ENCODE data around the gene RAMP3.

The RAMP3 gene

GRCh38 chr7:45181286-45181960, 23.8 kb downstream of the RAMP3 start:
- no peak for DNase-seq

DNA sequence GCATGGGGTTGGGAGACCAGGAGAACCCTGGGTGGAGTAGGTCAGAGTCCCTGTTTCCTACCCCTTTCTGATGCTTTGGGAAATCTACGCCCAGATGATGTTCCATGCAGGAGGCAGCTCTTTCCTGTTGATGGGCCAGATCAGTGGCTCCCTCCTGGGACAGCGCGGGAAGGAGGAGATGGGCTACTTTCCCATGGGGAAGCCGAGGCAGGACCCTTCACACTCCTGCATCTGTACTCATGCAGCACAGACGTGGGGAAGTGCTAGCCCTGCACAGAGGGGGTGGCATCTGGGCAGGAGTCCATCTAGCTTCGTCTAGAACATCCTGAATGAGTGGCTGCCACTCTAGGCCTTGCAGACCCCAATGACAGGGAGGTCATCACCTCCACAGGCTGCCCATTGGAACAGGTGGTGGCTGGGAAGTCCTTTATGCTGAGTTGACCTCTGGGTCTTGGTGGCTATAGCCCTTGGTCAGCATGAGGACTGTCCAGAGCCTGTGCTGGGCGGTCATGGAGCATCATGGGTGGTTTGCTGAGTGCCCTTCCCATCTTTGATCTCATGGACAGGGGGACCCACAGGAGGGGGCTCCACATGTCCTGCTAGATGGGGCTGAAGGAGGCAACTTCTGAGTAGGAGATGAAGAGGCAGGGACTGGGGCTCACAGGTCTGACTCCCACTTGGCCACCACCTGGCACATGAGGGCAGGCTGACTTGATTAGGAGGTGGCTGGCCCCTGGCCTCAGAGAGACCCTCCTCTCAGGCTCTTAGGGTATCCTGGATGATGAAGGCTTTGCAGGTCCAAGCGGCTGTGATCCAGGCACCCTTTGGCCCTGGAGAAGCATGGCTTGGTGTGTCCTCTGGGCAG, 24.6 kb downstream of the RAMP3 start:
- DNase-seq, result no peak

DNA sequence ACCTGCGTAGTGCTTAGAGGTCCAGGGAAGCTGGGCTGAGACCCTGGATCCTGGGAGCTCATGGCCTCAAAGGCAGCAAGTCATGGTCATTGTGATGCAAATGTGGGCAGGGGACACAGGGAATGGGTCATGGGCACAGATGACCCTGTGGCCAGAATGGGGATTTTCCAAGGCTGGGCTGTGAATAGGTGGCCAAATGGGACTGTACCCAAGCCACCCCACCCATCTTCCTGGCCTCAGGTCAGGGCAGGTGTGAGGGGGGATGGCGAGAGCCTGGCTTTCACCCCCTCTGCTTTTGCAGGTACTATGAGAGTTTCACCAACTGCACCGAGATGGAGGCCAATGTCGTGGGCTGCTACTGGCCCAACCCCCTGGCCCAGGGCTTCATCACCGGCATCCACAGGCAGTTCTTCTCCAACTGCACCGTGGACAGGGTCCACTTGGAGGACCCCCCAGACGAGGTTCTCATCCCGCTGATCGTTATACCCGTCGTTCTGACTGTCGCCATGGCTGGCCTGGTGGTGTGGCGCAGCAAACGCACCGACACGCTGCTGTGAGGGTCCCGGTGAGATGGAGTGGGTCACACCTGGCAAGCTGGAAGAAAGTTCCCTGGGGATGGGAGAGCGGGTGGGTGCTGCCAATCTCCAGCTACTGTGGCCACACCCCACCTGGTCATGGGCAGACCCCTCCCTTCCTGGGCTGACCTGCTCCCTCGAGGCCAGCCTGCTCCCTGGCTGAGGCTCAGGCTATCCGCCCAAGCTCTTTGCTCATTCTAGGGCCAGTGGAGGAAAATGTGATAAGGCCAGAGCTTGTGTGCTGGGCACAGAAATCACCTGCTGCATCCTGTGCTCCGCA, 25.5 kb downstream of the RAMP3 start:
- no peak for DNase-seq

DNA sequence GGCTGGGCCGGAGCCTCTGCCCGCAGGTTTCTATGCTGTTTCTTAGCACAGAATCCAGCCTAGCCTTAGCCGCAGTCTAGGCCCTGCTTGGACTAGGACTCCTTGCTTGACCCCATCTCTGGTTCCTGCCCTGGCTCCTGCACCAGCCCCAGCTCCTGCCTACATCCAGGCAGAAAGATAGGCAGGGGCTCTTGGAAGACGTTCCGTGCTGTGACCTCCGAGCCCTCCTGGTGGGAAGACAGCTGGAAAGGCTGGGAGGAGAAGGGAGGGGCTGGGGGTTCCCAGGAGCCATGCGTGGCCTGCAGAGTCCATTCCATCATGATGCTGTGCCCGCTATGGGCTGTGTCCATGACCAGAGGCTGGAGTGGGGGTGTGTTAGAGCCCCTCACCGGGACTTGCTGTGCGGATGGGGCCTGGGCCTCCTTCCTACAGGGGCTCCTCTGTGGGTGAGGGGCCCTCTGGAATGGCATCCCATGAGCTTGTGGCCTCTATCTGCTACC, 26.2 kb downstream of the RAMP3 start:
- DNase-seq, result no peak

DNA sequence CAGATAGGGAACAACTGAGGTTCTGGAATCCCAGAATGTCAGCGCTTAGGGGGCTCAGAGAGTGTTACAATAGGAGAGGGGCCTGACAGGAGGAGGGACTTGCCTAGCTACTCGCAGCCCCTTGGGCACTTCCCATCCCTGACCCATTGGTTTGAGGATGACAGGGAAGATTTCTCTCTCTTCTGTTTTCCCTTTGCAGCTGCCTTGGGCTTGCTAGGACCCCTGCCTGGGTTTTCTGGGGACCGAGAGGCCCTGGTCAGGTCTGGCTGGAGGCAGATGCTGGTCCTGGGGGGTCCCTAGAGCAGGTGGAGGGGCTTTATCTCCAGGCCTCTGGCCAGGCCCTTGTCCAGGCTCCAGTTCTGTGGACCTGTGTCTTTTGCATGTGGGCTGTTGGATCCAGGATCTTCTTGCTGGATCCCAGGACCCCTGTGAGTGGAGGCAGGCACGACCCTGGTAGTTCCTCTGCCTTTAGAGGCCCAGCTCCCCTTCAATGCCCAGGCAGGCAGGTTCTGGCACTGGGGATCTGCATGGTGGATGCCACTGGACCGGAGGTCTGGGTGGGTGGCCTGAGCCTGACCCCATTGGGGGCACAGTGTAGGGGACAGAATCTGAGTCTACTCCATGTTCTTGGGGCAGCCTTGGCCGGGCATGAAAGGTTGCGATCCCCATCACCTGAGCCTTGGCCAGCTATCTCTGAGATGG, 26.9 kb downstream of the RAMP3 start:
- DNase-seq, result no peak

DNA sequence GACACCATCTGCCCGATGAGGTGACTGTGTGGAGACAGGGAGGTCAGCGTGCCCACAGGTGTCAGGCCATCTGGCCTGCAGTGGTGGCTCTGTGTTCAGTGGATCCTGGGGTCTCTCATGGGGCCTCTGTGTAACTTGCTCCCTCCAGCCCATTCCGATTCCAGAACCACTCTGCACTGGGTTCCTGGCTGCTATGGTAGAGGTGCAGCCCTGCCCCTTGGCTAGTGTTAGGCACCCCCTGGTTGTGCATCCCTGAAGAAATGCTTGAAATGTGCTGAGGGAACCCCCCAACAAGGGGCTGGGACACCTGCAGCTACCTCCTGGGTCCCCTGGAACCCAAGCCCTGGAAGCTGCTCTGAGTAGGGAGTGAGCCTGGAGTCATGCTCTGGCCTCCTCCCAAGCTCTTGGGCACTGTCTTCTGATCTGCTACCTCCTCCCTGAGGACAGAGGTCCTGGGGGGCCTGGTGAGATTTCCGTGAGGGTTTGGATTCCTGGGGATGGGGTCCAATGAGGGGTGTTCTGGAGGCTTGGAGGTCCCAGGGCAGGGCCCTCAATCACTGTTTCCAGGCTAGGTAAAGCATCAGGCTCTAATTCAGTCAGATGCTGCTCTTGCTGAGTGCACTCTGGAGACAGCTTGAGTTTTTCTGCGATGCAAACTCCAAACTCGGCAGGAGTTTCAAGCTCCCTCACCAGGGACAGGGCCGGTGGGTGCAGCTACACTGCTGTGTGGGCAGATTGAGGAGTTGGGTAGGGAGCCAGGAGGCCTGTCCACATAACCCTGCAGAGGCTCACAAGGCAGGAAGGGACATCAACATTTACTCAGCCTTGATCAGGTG, 27.7 kb downstream of the RAMP3 start:
- no peak for DNase-seq

DNA sequence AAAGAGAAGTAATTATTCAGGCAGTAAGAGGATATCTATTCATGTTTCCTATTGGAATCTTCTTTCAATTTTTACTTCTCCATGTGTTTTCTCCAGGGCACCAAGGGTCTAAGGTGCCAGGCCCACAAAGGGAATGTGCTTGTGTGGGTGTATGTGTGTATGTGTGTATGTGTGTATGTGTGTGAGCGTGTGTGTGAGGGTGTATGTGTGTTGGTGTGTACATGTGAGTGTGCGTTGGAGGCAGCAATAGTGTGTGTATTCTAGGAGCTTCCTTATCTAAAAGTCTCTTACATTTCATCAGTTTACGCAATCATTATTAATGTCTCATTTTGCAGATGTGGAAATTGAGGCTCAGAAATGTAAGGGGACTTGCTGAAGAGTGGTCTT, 28.3 kb downstream of the RAMP3 start:
- DNase-seq, result no peak

DNA sequence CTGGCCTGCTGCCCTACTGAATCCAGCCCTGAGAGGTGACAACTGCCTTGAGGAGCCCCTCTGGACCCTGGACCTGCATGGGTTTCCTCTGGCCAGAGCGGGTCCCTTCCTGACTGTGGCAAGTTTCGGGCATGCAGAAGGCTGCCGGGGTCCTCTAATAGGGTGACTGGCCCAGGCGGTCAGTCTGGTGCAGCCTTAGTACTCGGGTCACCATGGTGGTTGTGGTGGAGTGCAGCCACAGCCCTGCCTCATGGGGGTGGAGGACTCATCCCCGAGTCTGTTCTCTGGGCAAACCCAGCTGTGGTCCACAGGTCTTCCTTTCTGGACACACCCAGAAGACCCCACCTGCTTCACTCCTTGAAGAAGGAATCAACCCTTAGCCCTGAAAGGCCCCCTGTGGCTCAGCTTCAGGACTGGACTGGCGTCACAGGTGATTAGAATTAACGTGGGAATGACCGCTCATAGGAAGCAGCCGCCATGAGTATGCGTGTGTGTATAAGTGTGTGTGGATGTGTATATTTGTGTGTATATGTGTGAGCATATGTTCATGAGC, 28.7 kb downstream of the RAMP3 start:
- DNase-seq, result no peak

DNA sequence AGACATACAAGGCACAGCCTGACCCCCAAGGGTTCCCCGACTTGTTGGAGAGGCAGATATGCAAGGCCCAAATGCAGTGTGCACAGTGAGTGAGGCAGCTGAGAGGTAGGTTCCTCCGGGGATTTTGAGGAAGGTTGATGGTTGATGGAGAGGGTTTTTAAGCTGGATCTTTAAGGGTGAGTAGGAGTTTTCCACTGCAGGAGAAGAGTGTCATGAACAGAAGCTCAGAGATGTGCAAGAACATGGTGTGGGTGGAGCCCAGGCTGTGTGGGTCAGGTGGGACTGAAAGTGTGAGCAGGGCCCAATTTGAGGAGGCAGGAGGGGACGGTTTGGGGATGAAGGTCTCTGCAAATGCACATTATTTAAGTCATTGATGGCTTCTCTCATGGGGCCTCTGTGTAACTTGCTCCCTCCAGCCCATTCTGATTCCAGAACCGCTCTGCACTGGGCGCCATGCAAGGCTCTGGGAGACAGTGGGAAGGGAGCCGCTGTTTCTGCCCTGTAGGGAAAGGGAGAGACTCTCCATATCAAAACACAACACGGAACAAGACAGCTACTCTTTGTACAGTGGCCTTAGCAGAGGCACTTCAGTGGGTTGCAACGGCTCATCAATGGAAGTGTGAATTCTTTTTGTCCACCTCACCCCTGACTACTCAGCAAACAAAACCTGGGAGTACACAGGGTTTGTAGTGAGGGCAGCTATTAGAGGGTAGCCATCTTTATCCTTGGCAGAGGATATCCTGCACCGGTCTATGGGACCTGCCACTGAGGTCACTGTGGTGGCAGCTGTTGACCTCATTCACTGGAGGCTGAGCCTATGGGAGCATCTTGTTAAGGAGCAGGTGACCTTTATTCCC, 29.7 kb downstream of the RAMP3 start:
- no peak for DNase-seq

DNA sequence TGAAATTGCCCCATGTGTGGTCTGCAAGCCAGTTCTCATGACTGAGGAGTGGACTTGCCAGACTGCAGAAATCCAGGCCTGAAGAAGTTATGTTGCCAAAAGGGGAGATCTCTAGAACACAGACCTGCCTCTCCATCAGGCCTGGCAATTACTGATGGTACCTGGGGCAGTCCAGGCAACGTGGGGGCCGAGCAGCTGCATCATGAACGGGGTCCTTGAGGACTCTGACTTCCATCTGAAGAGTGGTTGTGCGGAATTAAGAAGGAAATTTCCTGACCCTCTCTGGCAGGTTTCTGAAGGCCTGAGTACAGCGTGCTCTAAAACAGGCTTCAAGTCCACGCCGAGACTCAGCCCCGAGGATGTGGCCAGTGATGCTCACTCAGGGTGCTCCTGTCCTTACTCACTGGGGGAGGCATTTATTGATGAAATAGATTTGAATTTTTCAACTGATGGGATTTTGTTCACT, 30.4 kb downstream of the RAMP3 start:
- no peak for DNase-seq

GRCh38 chr7:45188736-45189135, 31.1 kb downstream of the RAMP3 start:
- DNase-seq, result no peak

- no peak for DNase-seq
Measured at GRCh38 chr7:45189151-45189970, 31.8 kb downstream of the RAMP3 start.

DNA sequence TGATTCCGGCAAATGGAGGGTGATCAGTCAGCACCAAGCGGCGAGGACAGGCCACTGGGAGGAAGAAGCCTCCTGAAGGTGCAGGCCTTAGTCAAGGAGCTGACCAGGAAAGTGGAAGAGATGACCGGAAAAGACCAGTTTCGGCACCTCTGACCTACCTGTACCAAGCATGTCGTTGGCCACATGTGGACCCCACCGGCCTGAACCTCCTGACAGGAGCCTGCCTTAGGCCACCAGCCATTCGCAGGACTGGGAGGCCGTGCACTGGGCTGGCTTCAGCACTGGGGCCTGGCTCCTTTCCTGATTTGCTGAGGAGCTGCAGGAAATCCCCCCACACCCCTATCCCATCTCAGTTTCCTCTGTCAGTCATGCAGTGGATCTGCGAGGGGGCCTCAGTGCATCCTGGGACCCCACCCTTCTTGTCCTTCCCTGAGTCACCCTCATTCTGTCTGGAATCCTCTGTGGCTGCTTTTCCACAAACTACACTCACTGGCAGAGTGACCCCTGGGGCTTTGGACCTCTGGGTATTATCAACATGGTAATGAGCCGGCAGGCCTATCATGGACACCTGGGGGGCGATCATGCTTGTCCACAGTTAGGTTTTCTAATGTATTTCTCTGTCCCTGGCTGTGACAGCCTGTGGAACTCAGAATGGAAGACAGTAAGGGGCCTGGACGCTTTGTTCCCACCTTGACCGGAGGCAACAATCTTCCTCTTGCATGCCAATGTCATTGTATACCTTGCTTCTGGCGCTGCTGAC, 33.0 kb downstream of the RAMP3 start:
- no peak for DNase-seq

GRCh38 chr7:45191396-45191795, 33.8 kb downstream of the RAMP3 start:
- DNase-seq, result no peak

GRCh38 chr7:45192621-45193041, 35.0 kb downstream of the RAMP3 start:
- no peak for DNase-seq

DNA sequence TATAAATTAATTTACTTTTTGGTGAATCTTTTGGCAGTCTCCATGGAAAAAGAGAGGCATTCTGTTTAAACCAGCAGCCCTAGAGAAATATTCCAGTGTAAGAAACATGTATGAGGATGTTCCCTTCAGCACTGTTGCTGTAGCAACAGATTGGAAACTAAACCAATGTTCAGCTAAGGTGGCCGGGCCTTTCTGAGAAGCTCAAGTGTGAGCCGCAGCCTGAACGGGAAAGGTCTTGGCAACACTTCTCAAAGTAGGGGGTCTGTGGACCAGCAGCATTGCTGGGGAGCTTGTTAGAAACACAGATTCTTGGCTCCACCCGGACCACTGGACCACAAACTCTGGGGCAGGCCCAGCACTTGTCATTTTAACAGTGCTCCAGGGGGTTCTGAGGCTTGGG, 36.2 kb downstream of the RAMP3 start:
- DNase-seq, result no peak

DNA sequence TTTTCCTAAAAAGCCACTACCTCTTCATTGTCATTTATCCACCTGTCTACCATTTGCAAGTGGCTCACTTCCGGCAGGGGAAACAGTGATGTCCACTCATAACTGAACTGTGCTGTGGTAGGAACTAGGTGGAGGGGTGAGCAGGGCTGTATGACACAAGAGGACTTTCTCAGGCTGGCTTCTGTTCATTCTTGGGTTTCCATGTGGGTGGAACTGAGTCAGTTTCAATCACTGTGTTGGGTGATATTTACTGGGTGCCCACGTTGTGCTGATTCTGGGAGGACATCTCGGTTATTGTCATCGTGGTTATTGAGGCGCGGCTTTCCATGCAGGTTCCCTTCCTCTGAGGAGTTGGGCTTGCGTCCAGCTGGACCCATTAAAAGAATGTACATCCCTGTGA, 38.8 kb downstream of the RAMP3 start:
- no peak for DNase-seq

DNA sequence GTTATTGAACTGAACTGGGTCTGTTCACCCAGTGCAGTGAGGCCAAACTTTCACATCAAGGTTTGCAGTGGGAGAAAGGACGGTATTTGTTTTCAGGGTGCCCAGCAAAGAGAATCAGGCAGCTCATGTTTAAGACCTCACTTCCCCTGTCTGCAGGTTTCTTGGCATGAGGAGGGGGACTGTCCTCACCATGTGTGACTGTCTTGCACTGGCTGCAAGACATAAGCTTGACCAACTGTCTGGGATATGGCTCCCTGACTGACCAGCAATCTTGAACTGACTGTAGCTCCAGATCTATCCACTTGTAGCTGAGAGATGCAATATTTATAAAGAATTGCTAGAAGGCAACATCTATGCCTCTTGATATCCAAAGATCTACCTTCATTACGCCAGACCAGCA, 39.9 kb downstream of the RAMP3 start:
- no peak for DNase-seq

- DNase-seq, result no peak
Measured at GRCh38 chr7:45198986-45199385, 41.4 kb downstream of the RAMP3 start.
